Activated naive CD4-positive, alpha-beta T cell treated with anti-CD3 and anti-CD28 coated beads, Interleukin-2, amount 50 U/mL, for 24 hours (primary cell): Measurements from ENCODE around the gene HS6ST2.
"Not testable (repeated sequence)": the region's sequence is repeated elsewhere in the genome, so short reads cannot be mapped to it uniquely, and the experiment has no call there.

Experiments used
- H3K27ac Mint-ChIP-seq: one replicate; pipeline ENCODE4 v1.8.0; 2021; ENCODE audit warnings: mild to moderate bottlenecking, mixed read lengths
- H3K27me3 Mint-ChIP-seq: one replicate; pipeline ENCODE4 v1.8.0; 2021; ENCODE audit warnings: mixed read lengths
- H3K36me3 Mint-ChIP-seq: one replicate; pipeline ENCODE4 v1.8.0; 2021; ENCODE audit warnings: mixed read lengths
- H3K4me1 Mint-ChIP-seq: one replicate; pipeline ENCODE4 v1.8.0; 2021; ENCODE audit warnings: mixed read lengths
- H3K4me3 Mint-ChIP-seq: one replicate; pipeline ENCODE4 v1.8.0; 2021; ENCODE audit warnings: mild to moderate bottlenecking, mixed read lengths
- H3K9me3 Mint-ChIP-seq: one replicate; pipeline ENCODE4 v1.8.0; 2021; ENCODE audit warnings: mixed read lengths

The HS6ST2 gene

GRCh38 chrX:132883358-132883915 lies 75.0 kb downstream of the HS6ST2 start:
- H3K9me3 Mint-ChIP-seq = no peaks in the 10 kb centered on the region
- peaks cover 2% of the 10 kb centered on the region for H3K27me3 Mint-ChIP-seq
- no peak overlapping the region for H3K4me3 Mint-ChIP-seq
- H3K36me3 Mint-ChIP-seq = no peaks in the 10 kb centered on the region
- no peak overlapping the region for H3K27ac Mint-ChIP-seq
- H3K4me1 Mint-ChIP-seq = no peaks in the 10 kb centered on the region

- not testable (repeated sequence) for H3K4me3 Mint-ChIP-seq, H3K36me3 Mint-ChIP-seq, H3K9me3 Mint-ChIP-seq, H3K4me1 Mint-ChIP-seq, H3K27ac Mint-ChIP-seq, H3K27me3 Mint-ChIP-seq
These were observed 77.7 kb downstream of the HS6ST2 start for GRCh38 chrX:132880753-132881152.

- H3K27me3 Mint-ChIP-seq = peaks cover 2% of the 10 kb centered on the region
- H3K27ac Mint-ChIP-seq = no peak overlapping the region
- no peaks in the 10 kb centered on the region for H3K36me3 Mint-ChIP-seq
- H3K9me3 Mint-ChIP-seq = no peaks in the 10 kb centered on the region
- H3K4me1 Mint-ChIP-seq = no peaks in the 10 kb centered on the region
- H3K4me3 Mint-ChIP-seq = no peak overlapping the region
These were observed 80.4 kb downstream of the HS6ST2 start for GRCh38 chrX:132877954-132878536.

GRCh38 chrX:132876523-132877338 lies 81.7 kb downstream of the HS6ST2 start:
- Mint-ChIP-seq H3K9me3 (no peaks in the 10 kb centered on the region), H3K4me1 (no peaks in the 10 kb centered on the region), H3K27me3 (peaks cover 2% of the 10 kb centered on the region), H3K27ac (no peak overlapping the region), H3K4me3 (no peak overlapping the region), H3K36me3 (no peaks in the 10 kb centered on the region)

- H3K9me3 Mint-ChIP-seq = no peaks in the 10 kb centered on the region
- H3K27me3 Mint-ChIP-seq = peaks cover 2% of the 10 kb centered on the region
- H3K4me3 Mint-ChIP-seq = no peak overlapping the region
- no peaks in the 10 kb centered on the region for H3K4me1 Mint-ChIP-seq
- no peaks in the 10 kb centered on the region for H3K36me3 Mint-ChIP-seq
- no peak overlapping the region for H3K27ac Mint-ChIP-seq
These were observed 82.5 kb downstream of the HS6ST2 start for GRCh38 chrX:132875650-132876522.

- no peaks in the 10 kb centered on the region for H3K9me3 Mint-ChIP-seq
- H3K4me3 Mint-ChIP-seq = no peak overlapping the region
- no peak overlapping the region for H3K27ac Mint-ChIP-seq
- H3K36me3 Mint-ChIP-seq = no peaks in the 10 kb centered on the region
- H3K27me3 Mint-ChIP-seq = no peaks in the 10 kb centered on the region
- H3K4me1 Mint-ChIP-seq = no peaks in the 10 kb centered on the region
These were observed 95.9 kb downstream of the HS6ST2 start for GRCh38 chrX:132862562-132862961.

GRCh38 chrX:132861076-132861475 lies 97.4 kb downstream of the HS6ST2 start:
- H3K27me3 Mint-ChIP-seq = no peaks in the 10 kb centered on the region
- no peaks in the 10 kb centered on the region for H3K36me3 Mint-ChIP-seq
- H3K4me3 Mint-ChIP-seq = no peak overlapping the region
- H3K4me1 Mint-ChIP-seq = no peaks in the 10 kb centered on the region
- H3K27ac Mint-ChIP-seq = no peak overlapping the region
- H3K9me3 Mint-ChIP-seq = no peaks in the 10 kb centered on the region

- no peaks in the 10 kb centered on the region for H3K27me3 Mint-ChIP-seq
- no peaks in the 10 kb centered on the region for H3K9me3 Mint-ChIP-seq
- no peaks in the 10 kb centered on the region for H3K4me1 Mint-ChIP-seq
- H3K4me3 Mint-ChIP-seq = no peak overlapping the region
- no peak overlapping the region for H3K27ac Mint-ChIP-seq
- no peaks in the 10 kb centered on the region for H3K36me3 Mint-ChIP-seq
These were observed 98.2 kb downstream of the HS6ST2 start for GRCh38 chrX:132860200-132860599.

GRCh38 chrX:132858018-132858417 lies 100.4 kb downstream of the HS6ST2 start:
- Mint-ChIP-seq H3K36me3 (no peaks in the 10 kb centered on the region), H3K4me3 (no peak overlapping the region), H3K27me3 (no peaks in the 10 kb centered on the region), H3K9me3 (no peaks in the 10 kb centered on the region), H3K27ac (no peak overlapping the region), H3K4me1 (no peaks in the 10 kb centered on the region)

GRCh38 chrX:132855780-132856341 lies 102.6 kb downstream of the HS6ST2 start:
- H3K36me3 Mint-ChIP-seq = no peaks in the 10 kb centered on the region
- peaks cover 2% of the 10 kb centered on the region for H3K27me3 Mint-ChIP-seq
- no peak overlapping the region for H3K27ac Mint-ChIP-seq
- no peak overlapping the region for H3K4me3 Mint-ChIP-seq
- no peaks in the 10 kb centered on the region for H3K4me1 Mint-ChIP-seq
- H3K9me3 Mint-ChIP-seq = no peaks in the 10 kb centered on the region

GRCh38 chrX:132853040-132853439 lies 105.4 kb downstream of the HS6ST2 start:
- Mint-ChIP-seq H3K27ac (no peak overlapping the region), H3K27me3 (peaks cover 2% of the 10 kb centered on the region), H3K36me3 (no peaks in the 10 kb centered on the region), H3K4me1 (no peaks in the 10 kb centered on the region), H3K4me3 (no peak overlapping the region), H3K9me3 (no peaks in the 10 kb centered on the region)

GRCh38 chrX:132848296-132848970 lies 110.0 kb downstream of the HS6ST2 start:
- Mint-ChIP-seq H3K9me3 (no peaks in the 10 kb centered on the region), H3K4me1 (no peaks in the 10 kb centered on the region), H3K36me3 (no peaks in the 10 kb centered on the region), H3K4me3 (no peak overlapping the region), H3K27ac (no peak overlapping the region), H3K27me3 (peaks cover 3% of the 10 kb centered on the region)

- H3K36me3 Mint-ChIP-seq = no peaks in the 10 kb centered on the region
- peaks cover 1% of the 10 kb centered on the region for H3K27me3 Mint-ChIP-seq
- no peaks in the 10 kb centered on the region for H3K4me1 Mint-ChIP-seq
- no peak overlapping the region for H3K27ac Mint-ChIP-seq
- H3K9me3 Mint-ChIP-seq = no peaks in the 10 kb centered on the region
- H3K4me3 Mint-ChIP-seq = no peak overlapping the region
These were observed 115.1 kb downstream of the HS6ST2 start for GRCh38 chrX:132843363-132843762.

- H3K4me3 Mint-ChIP-seq = no peak overlapping the region
- no peaks in the 10 kb centered on the region for H3K4me1 Mint-ChIP-seq
- H3K36me3 Mint-ChIP-seq = no peaks in the 10 kb centered on the region
- H3K27me3 Mint-ChIP-seq = peaks cover 1% of the 10 kb centered on the region
- H3K27ac Mint-ChIP-seq = no peak overlapping the region
- H3K9me3 Mint-ChIP-seq = no peaks in the 10 kb centered on the region
These were observed 115.8 kb downstream of the HS6ST2 start for GRCh38 chrX:132842460-132843238.
